Measurements from ENCODE around the gene ACP5.
"Not testable (repeated sequence)": the region's sequence is repeated elsewhere in the genome, so short reads cannot be mapped to it uniquely, and the experiment has no call there.

ACP5 gene

DNA sequence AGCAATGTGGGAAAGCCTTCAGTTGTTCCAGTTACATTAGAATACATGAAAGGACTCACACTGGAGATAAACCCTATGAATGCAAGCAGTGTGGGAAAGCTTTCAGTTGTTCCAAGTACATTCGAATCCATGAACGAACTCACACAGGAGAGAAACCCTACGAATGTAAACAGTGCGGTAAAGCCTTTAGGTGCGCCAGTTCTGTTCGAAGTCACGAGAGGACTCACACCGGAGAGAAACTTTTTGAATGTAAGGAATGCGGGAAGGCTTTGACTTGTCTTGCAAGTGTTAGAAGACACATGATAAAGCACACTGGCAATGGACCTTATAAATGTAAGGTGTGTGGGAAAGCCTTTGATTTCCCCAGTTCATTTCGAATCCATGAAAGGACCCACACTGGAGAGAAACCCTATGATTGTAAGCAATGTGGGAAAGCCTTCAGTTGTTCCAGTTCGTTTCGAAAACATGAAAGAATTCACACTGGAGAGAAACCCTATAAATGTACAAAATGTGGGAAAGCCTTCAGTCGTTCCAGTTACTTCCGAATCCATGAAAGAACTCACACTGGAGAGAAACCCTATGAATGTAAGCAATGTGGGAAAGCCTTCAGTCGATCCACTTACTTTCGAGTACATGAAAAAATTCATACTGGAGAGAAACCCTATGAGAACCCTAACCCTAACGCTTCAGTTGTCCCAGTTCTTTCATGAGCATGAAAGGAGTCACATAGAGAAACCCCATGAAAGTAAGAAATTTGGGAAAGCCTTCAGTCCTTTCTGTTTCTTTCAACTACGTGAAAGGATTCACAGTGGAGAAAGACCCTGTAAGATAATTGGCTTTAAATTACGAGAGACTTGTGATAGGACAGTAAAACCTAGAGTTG lies 40.0 kb upstream of the ACP5 start:
- peaks cover 3% of the 10 kb centered on the region for H3K79me2 ChIP-seq (ENCODE audit: control insufficient read depth, insufficient read depth, low read length)
- H3K4me2 ChIP-seq (ENCODE audit: low read length): no peak overlapping the region
- H3K23ac ChIP-seq (ENCODE audit: low read length): no peak overlapping the region
- H2AK5ac ChIP-seq (ENCODE audit: low read length): no peak overlapping the region
- DNase-seq: no peak
- peak overlapping the region; percentile 13 for H3K4me3 ChIP-seq (ENCODE audit: low read length)
- WGBS (ENCODE audit: extremely low coverage, insufficient coverage, low lambda C conversion rate): no CpG with 5 or more reads among the region's 19 CpGs
- H3K27me3 ChIP-seq (ENCODE audit: insufficient read depth, low read length, poor library complexity): no peaks in the 10 kb centered on the region
- H2BK120ac ChIP-seq (ENCODE audit: low read depth, low read length): no peak overlapping the region
- H3K18ac ChIP-seq (ENCODE audit: low read length): no peak overlapping the region
- no peak overlapping the region for H2BK5ac ChIP-seq (ENCODE audit: low read length)
- H3K4me1 ChIP-seq (ENCODE audit: control insufficient read depth, low read depth, low read length): no peaks in the 10 kb centered on the region
- peaks cover 5% of the 10 kb centered on the region for H3K79me1 ChIP-seq (ENCODE audit: low read length)
- H2BK15ac ChIP-seq (replicated peaks; ENCODE audit: low read depth): no peak overlapping the region
- no peak overlapping the region for H3K9ac ChIP-seq (ENCODE audit: low read length)
- no peak overlapping the region for H3K56ac ChIP-seq (ENCODE audit: low read length)
- H3K27ac ChIP-seq (ENCODE audit: low read depth, low read length): no peak overlapping the region
- no peak overlapping the region for H3K4ac ChIP-seq (ENCODE audit: low read depth, low read length)
- peaks cover 26% of the 10 kb centered on the region for H3K36me3 ChIP-seq (ENCODE audit: control insufficient read depth, insufficient read depth, low read length)
- H4K5ac ChIP-seq (ENCODE audit: low read length): no peak overlapping the region
- H4K8ac ChIP-seq (ENCODE audit: low read depth, low read length): no peak overlapping the region

- no peak overlapping the region for H3K23ac ChIP-seq (ENCODE audit: low read length)
- no peak overlapping the region for H4K8ac ChIP-seq (ENCODE audit: low read depth, low read length)
- no peak overlapping the region for H4K5ac ChIP-seq (ENCODE audit: low read length)
- H3K27me3 ChIP-seq (ENCODE audit: insufficient read depth, low read length, poor library complexity): no peaks in the 10 kb centered on the region
- H3K79me1 ChIP-seq (ENCODE audit: low read length): peaks cover 4% of the 10 kb centered on the region
- no peak overlapping the region for H3K4me3 ChIP-seq (ENCODE audit: low read length)
- H2BK15ac ChIP-seq (replicated peaks; ENCODE audit: low read depth): no peak overlapping the region
- no peaks in the 10 kb centered on the region for H3K4me1 ChIP-seq (ENCODE audit: control insufficient read depth, low read depth, low read length)
- H2BK5ac ChIP-seq (ENCODE audit: low read length): no peak overlapping the region
- no peak overlapping the region for H3K27ac ChIP-seq (ENCODE audit: low read depth, low read length)
- no CpG with 5 or more reads among the region's 5 CpGs for WGBS (ENCODE audit: extremely low coverage, insufficient coverage, low lambda C conversion rate)
- DNase-seq: peak; percentile 71
- no peak overlapping the region for H3K18ac ChIP-seq (ENCODE audit: low read length)
- peaks cover 15% of the 10 kb centered on the region for H3K36me3 ChIP-seq (ENCODE audit: control insufficient read depth, insufficient read depth, low read length)
- H2AK5ac ChIP-seq (ENCODE audit: low read length): no peak overlapping the region
- no peak overlapping the region for H3K4ac ChIP-seq (ENCODE audit: low read depth, low read length)
- H3K4me2 ChIP-seq (ENCODE audit: low read length): no peak overlapping the region
- peaks cover 14% of the 10 kb centered on the region for H3K79me2 ChIP-seq (ENCODE audit: control insufficient read depth, insufficient read depth, low read length)
- H3K9ac ChIP-seq (ENCODE audit: low read length): no peak overlapping the region
- H2BK120ac ChIP-seq (ENCODE audit: low read depth, low read length): no peak overlapping the region
- no peak overlapping the region for H3K56ac ChIP-seq (ENCODE audit: low read length)
Measured at GRCh38 chr19:11612816-11613511, 35.5 kb upstream of the ACP5 start.

GRCh38 chr19:11611730-11612129 lies 34.3 kb upstream of the ACP5 start:
- H3K36me3 ChIP-seq (ENCODE audit: control insufficient read depth, insufficient read depth, low read length): peaks cover 5% of the 10 kb centered on the region
- no peaks in the 10 kb centered on the region for H3K4me1 ChIP-seq (ENCODE audit: control insufficient read depth, low read depth, low read length)

GRCh38 chr19:11606484-11606883 lies 29.0 kb upstream of the ACP5 start:
- H3K79me2 ChIP-seq (ENCODE audit: control insufficient read depth, insufficient read depth, low read length): peaks cover 38% of the 10 kb centered on the region
- H4K5ac ChIP-seq (ENCODE audit: low read length): no peak overlapping the region
- H4K8ac ChIP-seq (ENCODE audit: low read depth, low read length): no peak overlapping the region
- H3K4me2 ChIP-seq (ENCODE audit: low read length): no peak overlapping the region
- no peak overlapping the region for H3K4me3 ChIP-seq (ENCODE audit: low read length)
- H3K56ac ChIP-seq (ENCODE audit: low read length): no peak overlapping the region
- peaks cover 16% of the 10 kb centered on the region for H3K79me1 ChIP-seq (ENCODE audit: low read length)
- H3K23ac ChIP-seq (ENCODE audit: low read length): no peak overlapping the region
- H2BK15ac ChIP-seq (replicated peaks; ENCODE audit: low read depth): no peak overlapping the region
- no peak overlapping the region for H2BK5ac ChIP-seq (ENCODE audit: low read length)
- no peak overlapping the region for H2AK5ac ChIP-seq (ENCODE audit: low read length)
- no peak overlapping the region for H3K4ac ChIP-seq (ENCODE audit: low read depth, low read length)
- no peak overlapping the region for H2BK120ac ChIP-seq (ENCODE audit: low read depth, low read length)
- no peak overlapping the region for H3K18ac ChIP-seq (ENCODE audit: low read length)
- peaks cover 4% of the 10 kb centered on the region for H3K36me3 ChIP-seq (ENCODE audit: control insufficient read depth, insufficient read depth, low read length)
- no peak for DNase-seq
- no CpG with 5 or more reads among the region's 8 CpGs for WGBS (ENCODE audit: extremely low coverage, insufficient coverage, low lambda C conversion rate)
- H3K9ac ChIP-seq (ENCODE audit: low read length): no peak overlapping the region
- no peaks in the 10 kb centered on the region for H3K4me1 ChIP-seq (ENCODE audit: control insufficient read depth, low read depth, low read length)
- H3K27me3 ChIP-seq (ENCODE audit: insufficient read depth, low read length, poor library complexity): no peaks in the 10 kb centered on the region
- H3K27ac ChIP-seq (ENCODE audit: low read depth, low read length): no peak overlapping the region

More at GRCh38 chr19:11611730-11612129, 34.3 kb upstream of the ACP5 start:
- Histone ChIP-seq H2BK5ac (ENCODE audit: low read length) (no peak overlapping the region), H3K4ac (ENCODE audit: low read depth, low read length) (no peak overlapping the region), H3K9ac (ENCODE audit: low read length) (no peak overlapping the region), H3K27ac (ENCODE audit: low read depth, low read length) (no peak overlapping the region), H3K18ac (ENCODE audit: low read length) (no peak overlapping the region), H3K4me2 (ENCODE audit: low read length) (no peak overlapping the region), H2AK5ac (ENCODE audit: low read length) (no peak overlapping the region), H2BK120ac (ENCODE audit: low read depth, low read length) (no peak overlapping the region), H3K79me2 (ENCODE audit: control insufficient read depth, insufficient read depth, low read length) (peaks cover 14% of the 10 kb centered on the region), H3K23ac (ENCODE audit: low read length) (no peak overlapping the region), H4K5ac (ENCODE audit: low read length) (no peak overlapping the region), H2BK15ac (replicated peaks; ENCODE audit: low read depth) (no peak overlapping the region), H4K8ac (ENCODE audit: low read depth, low read length) (no peak overlapping the region), H3K79me1 (ENCODE audit: low read length) (peaks cover 2% of the 10 kb centered on the region), H3K56ac (ENCODE audit: low read length) (no peak overlapping the region), H3K27me3 (ENCODE audit: insufficient read depth, low read length, poor library complexity) (no peaks in the 10 kb centered on the region), H3K4me3 (ENCODE audit: low read length) (no peak overlapping the region)
- no CpG with 5 or more reads among the region's 1 CpG for WGBS (ENCODE audit: extremely low coverage, insufficient coverage, low lambda C conversion rate)
- no peak for DNase-seq

GRCh38 chr19:11599704-11600103 lies 22.3 kb upstream of the ACP5 start:
- H2BK15ac ChIP-seq (replicated peaks; ENCODE audit: low read depth); H4K8ac ChIP-seq (ENCODE audit: low read depth, low read length); H3K27me3 ChIP-seq (ENCODE audit: insufficient read depth, low read length, poor library complexity); H3K56ac ChIP-seq (ENCODE audit: low read length); H3K4me2 ChIP-seq (ENCODE audit: low read length); H3K9ac ChIP-seq (ENCODE audit: low read length); H3K18ac ChIP-seq (ENCODE audit: low read length); DNase-seq; H3K4me1 ChIP-seq (ENCODE audit: control insufficient read depth, low read depth, low read length); H2BK5ac ChIP-seq (ENCODE audit: low read length); H4K5ac ChIP-seq (ENCODE audit: low read length); H2AK5ac ChIP-seq (ENCODE audit: low read length); H2BK120ac ChIP-seq (ENCODE audit: low read depth, low read length); H3K4me3 ChIP-seq (ENCODE audit: low read length); H3K36me3 ChIP-seq (ENCODE audit: control insufficient read depth, insufficient read depth, low read length); H3K4ac ChIP-seq (ENCODE audit: low read depth, low read length); H3K27ac ChIP-seq (ENCODE audit: low read depth, low read length); H3K23ac ChIP-seq (ENCODE audit: low read length): not testable (repeated sequence)
- Histone ChIP-seq H3K79me1 (ENCODE audit: low read length) (peaks cover 22% of the 10 kb centered on the region), H3K79me2 (ENCODE audit: control insufficient read depth, insufficient read depth, low read length) (peaks cover 57% of the 10 kb centered on the region)
- WGBS (ENCODE audit: extremely low coverage, insufficient coverage, low lambda C conversion rate): no CpG with 5 or more reads among the region's 8 CpGs
